HG03139 (cell line): Measurements from ENCODE around the gene FIBIN.

Experiments
- ATAC-seq: cut with Tn5 transposase; IDR thresholded peaks from one replicate; pipeline ENCODE4 v1.9.1; 2021; ENCODE audit not compliant: unreplicated experiment

Gene FIBIN

GRCh38 chr11:27020751-27021150, 26.8 kb downstream of the FIBIN start:
- ATAC-seq, result no peak

GRCh38 chr11:27022659-27023251, 28.8 kb downstream of the FIBIN start:
- ATAC-seq, result no peak

GRCh38 chr11:27024865-27025264, 31.0 kb downstream of the FIBIN start:
- ATAC-seq, result no peak

- ATAC-seq, result no peak
Observed at GRCh38 chr11:27025312-27025955, 31.5 kb downstream of the FIBIN start.

GRCh38 chr11:27025957-27026733, 32.2 kb downstream of the FIBIN start:
- ATAC-seq, result no peak

GRCh38 chr11:27028561-27028965, 34.7 kb downstream of the FIBIN start:
- no peak for ATAC-seq

GRCh38 chr11:27029966-27030365, 36.1 kb downstream of the FIBIN start:
- ATAC-seq, result no peak

GRCh38 chr11:27031754-27032153, 37.8 kb downstream of the FIBIN start:
- ATAC-seq, result no peak

- ATAC-seq, result no peak
Observed at GRCh38 chr11:27039873-27040272, 46.0 kb downstream of the FIBIN start.

- ATAC-seq, result no peak
Observed at GRCh38 chr11:27040302-27041115, 46.6 kb downstream of the FIBIN start, which contains the start of gene BBOX1. Gene BBOX1 (plus strand): TSS chr11:27040815. CDS start chr11:27055431, 14,616 bp downstream.

GRCh38 chr11:27041141-27041899, 47.4 kb downstream of the FIBIN start:
- no peak for ATAC-seq
